CD4-positive, alpha-beta T cell treated with Interleukin-15 for 1 hour (primary cell): Measurements from ENCODE around the gene TMEM258.

ENCODE experiments used
- DNase-seq: peaks from one replicate; pipeline ENCODE4 v3.0.0-alpha.2; 2020

The TMEM258 gene

GRCh38 chr11:61774411-61774810 lies 18.0 kb downstream of the TMEM258 start:
- no peak for DNase-seq

- no peak for DNase-seq
Measured at GRCh38 chr11:61773809-61774208, 18.6 kb downstream of the TMEM258 start.

DNA sequence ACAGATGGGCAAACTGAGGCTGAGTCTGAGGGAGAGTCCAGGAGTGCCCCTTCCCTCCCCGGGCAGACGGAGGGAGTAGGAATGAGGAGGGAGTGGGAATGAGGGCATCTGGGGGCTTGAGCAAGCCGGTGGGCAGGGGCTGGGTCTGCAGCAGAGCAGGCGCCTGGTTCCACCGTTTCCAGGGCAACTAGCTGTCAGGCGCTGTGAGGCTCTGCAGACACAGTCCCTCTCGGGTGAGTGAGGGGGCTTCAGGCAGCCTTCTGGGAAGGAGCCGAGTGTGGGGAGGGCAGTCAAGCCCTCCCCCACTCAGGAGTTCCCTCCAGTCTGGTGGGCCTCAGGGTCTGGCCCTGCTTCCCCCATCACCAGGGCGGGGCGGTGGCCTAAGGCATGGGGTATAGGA lies 19.0 kb downstream of the TMEM258 start:
- no peak for DNase-seq

- no peak for DNase-seq
Measured at GRCh38 chr11:61771985-61772455, 20.4 kb downstream of the TMEM258 start.

- no peak for DNase-seq
Measured at GRCh38 chr11:61771195-61771894, 21.1 kb downstream of the TMEM258 start.

DNA sequence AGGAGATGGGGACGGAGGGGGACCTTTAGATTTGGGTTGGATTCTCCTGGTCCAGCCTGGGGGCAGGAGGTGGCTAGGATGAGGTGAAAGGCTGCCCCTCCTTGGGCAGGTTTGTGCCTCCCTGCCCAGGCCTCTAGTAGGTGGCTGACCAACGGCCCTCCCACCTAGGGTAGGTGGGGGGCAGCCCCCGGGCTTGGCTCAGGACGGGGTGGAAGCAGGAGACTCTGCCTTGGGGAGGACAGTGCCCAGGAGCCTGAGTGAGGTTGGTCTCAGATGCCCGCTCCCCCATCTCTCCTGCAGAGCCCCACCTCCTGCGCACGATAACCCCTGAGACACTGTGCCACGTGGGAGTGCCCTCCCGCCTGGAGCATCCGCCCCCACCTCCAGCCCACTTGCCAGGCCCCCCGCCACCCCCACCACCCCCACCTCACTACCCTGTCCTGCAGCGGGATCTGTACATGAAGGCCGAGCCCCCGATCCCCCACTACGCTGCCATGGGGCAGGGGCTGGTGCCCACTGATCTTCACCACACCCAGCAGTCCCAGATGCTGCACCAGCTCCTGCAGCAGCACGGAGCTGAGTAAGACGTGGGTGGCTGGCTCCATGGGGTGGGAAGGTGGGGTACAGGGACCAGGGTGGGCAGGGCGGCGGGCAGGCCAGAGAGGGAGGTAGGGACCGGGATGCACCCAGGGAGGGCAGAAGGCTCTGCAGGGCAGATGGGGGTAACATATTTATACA lies 22.3 kb downstream of the TMEM258 start:
- no peak for DNase-seq

DNA sequence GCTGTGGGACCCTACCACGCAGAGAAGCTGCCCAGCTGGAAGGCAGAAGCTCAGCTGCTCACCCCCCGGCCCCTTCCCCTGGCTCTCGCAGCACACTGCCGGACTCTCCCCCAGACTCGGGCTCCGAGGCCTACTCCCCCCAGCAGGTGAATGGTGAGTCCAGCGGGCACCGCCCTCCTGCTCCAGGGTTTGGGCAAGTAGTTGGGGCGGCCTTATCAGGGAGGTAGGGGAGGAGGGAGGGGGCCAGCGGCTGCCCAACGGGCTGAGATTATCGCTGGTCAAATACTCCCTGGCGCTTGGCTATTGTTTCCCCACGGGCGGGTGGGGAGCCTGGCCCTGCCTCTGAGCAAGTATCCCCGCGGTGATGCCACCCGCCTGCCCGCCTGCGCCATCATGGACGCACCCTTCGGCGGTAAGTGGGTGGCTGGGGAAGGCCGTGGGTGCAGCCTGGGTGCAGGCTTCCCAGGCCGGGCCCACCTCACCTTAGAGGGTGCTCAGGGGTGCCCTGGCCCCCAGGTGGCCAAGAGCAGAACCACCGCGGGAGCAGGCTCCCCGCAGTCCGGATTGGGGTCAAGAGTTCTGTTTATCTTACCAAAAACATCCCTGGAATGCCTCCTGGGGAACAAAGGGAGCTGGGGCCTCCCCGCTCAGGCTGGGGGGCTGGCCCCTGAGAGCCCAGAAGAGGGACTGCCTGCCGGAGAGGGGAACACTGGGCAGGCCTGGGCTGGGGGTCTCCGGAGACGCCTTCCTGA lies 23.1 kb downstream of the TMEM258 start:
- DNase-seq, result no peak

DNA sequence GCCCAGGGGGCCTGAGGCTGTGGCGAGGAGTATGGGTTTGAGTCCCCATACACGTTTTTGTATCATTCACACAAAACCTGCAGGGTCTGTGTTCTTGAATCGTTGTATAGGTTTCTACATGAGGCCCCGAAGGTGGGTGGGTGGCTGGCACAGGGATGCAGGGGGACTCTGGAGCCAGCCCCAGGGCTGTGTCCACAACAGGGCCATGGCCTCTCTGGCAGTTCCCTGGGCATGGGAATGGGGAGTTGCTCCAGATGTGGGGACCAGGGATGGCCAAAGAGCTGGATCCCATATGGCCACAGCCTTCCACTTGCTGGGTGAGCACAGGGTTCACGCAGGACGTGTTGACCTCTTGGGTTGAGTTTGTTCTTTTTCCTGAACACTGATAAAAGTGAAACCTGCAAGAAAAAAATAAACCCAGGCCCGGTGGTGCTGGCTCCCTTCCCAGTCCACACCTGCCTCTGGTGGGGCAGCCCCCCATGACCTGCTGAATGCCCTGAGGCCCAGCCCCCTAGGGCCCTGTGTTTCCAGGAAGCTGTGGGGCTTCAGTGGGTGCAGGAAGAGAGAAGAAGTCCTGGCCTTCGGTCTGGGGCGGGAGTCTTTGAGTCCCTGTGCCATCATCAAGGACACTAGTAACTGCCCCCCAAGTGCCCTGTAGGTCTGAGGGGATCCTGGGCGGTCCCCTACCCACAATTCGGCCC lies 23.9 kb downstream of the TMEM258 start:
- no peak for DNase-seq

- no peak for DNase-seq
Measured at GRCh38 chr11:61766353-61766841, 26.0 kb downstream of the TMEM258 start.

- no peak for DNase-seq
Measured at GRCh38 chr11:61765550-61766253, 26.7 kb downstream of the TMEM258 start.

DNA sequence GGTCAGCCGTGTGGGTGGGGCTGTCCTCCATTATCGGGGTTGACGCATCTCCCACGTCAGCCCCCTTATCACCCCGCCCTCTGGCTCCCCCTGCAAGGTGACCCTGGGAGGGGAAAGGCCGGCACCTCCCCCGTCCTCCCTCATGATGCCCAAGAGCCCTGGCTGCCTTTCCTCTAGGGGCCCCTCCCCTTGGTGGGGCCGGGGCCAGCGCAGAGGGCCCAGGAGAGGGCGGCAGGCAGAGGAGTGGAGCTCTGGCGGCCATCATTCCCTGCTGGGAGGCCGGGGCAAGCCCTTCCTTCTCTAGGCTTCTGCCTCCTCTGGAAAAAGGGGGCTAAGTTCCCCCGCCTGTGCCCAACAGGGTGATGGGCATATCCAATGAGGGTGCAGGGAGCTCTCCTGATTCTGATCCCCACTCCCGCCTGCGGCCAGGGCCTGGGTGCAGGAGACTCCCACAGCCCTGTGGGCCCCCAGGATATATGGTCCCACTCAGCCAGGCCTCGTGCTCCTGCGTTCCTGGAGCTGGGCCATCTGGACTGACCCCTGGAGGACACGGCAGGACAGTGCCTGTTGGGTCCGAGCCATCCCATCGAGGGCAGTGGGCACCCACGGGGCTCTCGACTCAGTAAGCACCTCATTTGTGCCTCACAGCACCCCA lies 27.7 kb downstream of the TMEM258 start:
- no peak for DNase-seq

DNA sequence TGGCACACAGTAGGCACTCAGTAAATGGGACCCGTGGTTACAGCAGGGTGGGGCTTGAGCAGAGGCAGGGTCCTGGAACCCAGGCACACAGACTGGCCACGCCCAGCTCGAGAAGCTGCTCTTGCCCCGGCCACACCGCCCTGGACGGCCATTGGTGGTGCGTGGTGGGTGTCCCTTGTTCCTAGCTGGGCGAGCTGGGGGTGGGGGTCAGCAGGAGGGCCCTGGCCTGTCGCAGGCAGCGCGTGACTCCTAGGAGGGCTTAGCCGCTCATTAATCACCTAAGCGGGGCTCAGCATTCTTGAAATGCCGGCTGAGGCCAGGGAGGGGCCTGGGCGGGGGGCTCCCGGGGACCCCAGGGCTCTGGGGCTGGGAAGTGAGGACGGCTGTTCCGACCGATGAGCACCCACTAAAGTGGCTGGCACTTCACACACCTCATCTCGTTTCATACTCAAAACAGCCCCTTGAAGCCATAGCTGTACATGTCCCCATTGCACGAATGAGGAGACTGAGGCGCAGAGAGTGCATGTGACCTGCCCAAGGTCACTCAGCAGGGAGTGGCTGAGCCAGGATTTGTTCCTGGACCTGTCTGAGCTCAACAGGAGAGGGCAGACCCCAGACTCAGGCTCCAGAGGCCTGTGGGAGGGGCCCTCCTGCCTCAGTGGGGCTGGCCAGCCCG lies 28.3 kb downstream of the TMEM258 start:
- DNase-seq, result no peak

DNA sequence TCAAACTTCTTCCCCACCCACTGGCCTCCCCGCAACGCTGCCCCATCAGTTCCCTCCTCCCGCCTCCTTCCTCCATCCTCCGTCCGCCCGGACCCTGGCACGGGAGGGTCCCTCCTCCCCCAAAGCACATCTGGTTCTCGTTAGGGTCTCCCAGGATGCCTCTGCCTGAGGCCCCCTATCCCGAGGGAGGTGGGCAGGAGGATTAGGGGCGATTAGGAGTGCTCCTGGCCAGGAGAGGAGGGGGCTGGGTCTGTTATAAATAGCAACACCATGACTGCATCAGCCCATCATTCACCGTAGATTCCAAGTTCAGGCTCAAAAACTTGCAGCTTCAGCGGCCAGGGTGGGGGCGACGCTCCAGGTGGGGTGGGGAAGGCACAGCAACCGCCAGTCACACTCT lies 29.6 kb downstream of the TMEM258 start:
- no peak for DNase-seq

DNA sequence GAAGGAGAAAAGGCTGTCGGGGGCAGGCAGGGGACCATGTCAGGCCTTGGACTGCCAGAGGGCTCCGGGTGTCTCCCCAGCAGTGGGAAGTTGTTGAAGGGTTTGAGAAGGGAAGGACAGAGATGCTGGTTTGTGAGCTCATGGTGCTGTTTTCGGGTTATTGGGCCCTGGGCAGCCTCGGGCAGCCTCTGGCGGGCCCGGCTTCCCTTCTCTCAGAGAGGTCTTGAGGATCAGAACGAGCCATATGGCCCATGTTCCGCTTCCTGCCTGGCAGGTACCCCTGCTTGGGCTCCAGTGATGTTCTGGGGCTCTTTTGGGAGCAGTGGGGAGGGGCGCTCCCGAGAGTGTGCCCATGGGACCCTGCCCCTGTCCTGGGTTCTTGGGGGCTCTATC lies 30.2 kb downstream of the TMEM258 start:
- DNase-seq, result no peak

DNA sequence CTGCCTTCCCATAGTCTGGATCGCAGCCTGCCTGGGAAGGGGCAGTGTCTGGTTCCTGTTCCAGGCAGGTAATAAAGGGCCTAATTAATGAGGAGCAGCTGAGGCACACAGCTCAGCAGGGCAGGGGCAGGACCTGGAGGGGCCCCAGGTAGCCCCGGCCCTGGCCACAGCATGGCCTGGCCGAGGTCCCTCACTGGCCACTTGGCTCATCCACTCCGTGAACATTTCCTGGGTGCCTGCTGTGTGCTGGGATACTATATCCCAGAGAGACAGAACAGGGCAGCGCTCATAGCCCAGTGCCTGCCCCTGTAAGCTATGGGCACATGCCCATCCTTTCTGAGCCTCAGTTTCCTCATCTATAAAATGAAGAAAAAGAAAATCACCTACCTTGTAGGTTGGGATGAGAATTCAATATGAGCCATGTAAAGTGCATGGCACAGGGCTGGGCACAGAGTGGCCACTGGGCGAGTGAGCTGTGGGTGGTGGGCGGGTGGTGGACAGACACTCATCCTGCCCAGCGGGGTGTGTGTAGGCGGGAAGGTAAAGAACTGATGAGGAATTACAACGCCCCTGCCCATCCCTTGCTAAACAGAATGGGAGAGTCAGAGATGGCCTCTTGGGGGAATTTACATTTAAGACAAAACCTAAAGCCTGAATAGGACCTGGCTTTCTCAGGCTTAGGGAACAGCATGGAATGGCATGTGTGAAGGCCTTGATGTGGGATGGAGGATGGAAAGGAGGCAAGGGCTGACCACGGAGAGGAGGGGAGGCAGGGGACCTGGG lies 30.8 kb downstream of the TMEM258 start:
- DNase-seq, result no peak

- DNase-seq, result no peak
Measured at GRCh38 chr11:61760946-61761345, 31.5 kb downstream of the TMEM258 start.

DNA sequence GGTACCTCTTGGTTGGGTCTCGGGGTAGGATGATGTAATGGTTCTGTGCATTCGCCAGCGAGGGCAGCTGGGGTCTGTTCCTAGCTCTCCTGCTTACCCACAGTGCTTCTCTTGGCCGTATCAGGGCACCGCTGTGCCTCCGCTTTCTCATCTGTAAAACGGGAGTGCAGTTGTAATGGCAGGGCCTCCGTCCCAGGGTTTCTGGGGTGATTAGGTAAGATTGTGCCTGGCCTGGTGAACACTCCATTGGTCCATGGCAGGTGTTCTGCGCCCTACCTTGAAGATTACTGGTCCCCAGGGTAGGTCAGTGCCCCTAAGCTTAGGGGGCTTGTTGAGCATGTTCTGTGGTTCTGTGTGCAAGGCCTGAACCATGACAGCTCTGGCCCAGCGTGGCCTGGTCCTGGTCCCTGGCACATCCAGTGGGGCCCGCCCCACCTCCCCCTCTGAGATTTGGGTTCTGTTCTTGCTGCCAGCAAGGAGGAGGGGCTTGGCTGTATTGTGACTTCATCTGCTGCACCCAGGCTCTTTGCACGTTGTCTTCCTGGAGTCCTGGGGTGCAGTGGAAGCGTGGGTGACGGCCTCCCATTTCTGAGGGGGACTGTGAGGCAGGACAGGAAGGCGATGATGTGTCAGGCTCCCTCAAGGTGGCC lies 35.1 kb downstream of the TMEM258 start:
- no peak for DNase-seq

GRCh38 chr11:61756452-61757212 lies 35.8 kb downstream of the TMEM258 start:
- no peak for DNase-seq

DNA sequence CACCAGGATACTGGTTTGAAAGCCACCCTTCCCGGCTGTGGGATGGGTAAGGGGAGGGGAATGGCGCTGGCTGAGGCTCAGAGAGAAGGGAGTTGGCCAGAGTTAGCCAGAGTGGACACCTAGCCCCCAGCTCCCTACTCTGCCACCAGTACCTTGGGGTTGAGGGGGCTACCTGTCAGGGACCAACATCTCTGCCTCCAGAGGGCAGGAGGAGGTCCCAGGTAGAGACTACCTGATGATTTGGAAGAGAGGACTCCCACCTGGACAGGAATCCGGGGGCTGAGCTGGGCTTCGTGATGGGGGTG lies 36.3 kb downstream of the TMEM258 start:
- DNase-seq, result no peak
